Gastroesophageal sphincter (tissue), 4 donors: Measurements from ENCODE around the gene EXOC4. TPM values are rescaled to one million over a fixed set of nuclear protein-coding genes. Genes with fewer than 3 reads are reported as not detected.

Source experiments
- ATAC-seq: fragments of 150-250 bp; one replicate; pipeline ENCODE4 v1.9.1; 2016; ENCODE audit warnings: mild to moderate bottlenecking, moderate library complexity
- H3K27ac ChIP-seq, 4 donors: fragments of 200-600 bp; sonication (generic) in 3 of 4; 1 replicate in 3 of 4; 2 replicates in 1 of 4; pipeline ENCODE4 v1.5.1; 2016 to 2019
- H3K27me3 ChIP-seq: fragments of 200-600 bp; sonication (generic); one replicate; pipeline ENCODE4 v1.5.1; 2019
- H3K36me3 ChIP-seq, 2 donors: fragments of 200-600 bp; sonication (generic); one replicate each; pipeline ENCODE4 v1.5.1; 2019; ENCODE audit warnings: control low read depth in 1 of 2
- H3K4me1 ChIP-seq, 3 donors: fragments of 200-600 bp; sonication (generic); 1 replicate in 2 of 3; 2 replicates in 1 of 3; pipeline ENCODE4 v1.5.1; 2016 to 2019; ENCODE audit warnings: control low read depth in 2 of 3
- H3K4me3 ChIP-seq, 2 donors: fragments of 200-600 bp; sonication (generic); one replicate each; pipeline ENCODE4 v1.5.1; 2019; ENCODE audit warnings: mild to moderate bottlenecking in 1 of 2, moderate library complexity in 1 of 2
- H3K9me3 ChIP-seq, 3 donors: fragments of 200-600 bp; sonication (generic); one replicate each; pipeline ENCODE4 v1.5.1; 2017 to 2019; ENCODE audit warnings: control low read depth in 2 of 3
- EP300 ChIP-seq: sonication (generic); formaldehyde crosslinking; IDR thresholded peaks from one replicate; pipeline ENCODE4 v1.6.1; 2017; ENCODE audit warnings: antibody characterized with exemption, mild to moderate bottlenecking
- POLR2A ChIP-seq, 2 donors: fragments of 450-650 bp; IDR thresholded peaks; one replicate each; pipeline ENCODE4 v1.6.1; 2017; ENCODE audit warnings: antibody characterized with exemption in 2 of 2, mild to moderate bottlenecking in 2 of 2, moderate library complexity in 1 of 2
- POLR2AphosphoS5 ChIP-seq: sonication (generic); formaldehyde crosslinking; IDR thresholded peaks from one replicate; pipeline ENCODE4 v1.6.1; 2017; ENCODE audit warnings: antibody characterized with exemption
- WGBS, 2 donors: methylation state at CpG; one replicate each; pipeline ENCODE4 v1.1.5; 2018; ENCODE audit warnings: low coverage in 1 of 2; 5-methylcytosine and 5-hydroxymethylcytosine counted together
- total RNA-seq, 4 donors: library from RNA; depleted of rRNA; stranded (reverse); fragments of >200 nt; gene quantifications; one replicate each; pipeline ENCODE4 v1.1.0, GENCODE V29; 2016
- TF ChIP-seq, protein P1 (sequence below), 4 experiments: fragments of 200-600 bp in 2 of 4; fragments of 450-650 bp in 2 of 4; sonication (generic) in 1 of 4; IDR thresholded peaks; one replicate each; pipeline ENCODE4 v1.5.1; 2017 to 2019; ENCODE audit warnings: antibody characterized with exemption in 4 of 4, mild to moderate bottlenecking in 2 of 4, moderate library complexity in 2 of 4

EXOC4 gene
- total RNA-seq, 4 donors from 2014 or later = 46.3 to 85.8 (median 51.9) TPM

DNA sequence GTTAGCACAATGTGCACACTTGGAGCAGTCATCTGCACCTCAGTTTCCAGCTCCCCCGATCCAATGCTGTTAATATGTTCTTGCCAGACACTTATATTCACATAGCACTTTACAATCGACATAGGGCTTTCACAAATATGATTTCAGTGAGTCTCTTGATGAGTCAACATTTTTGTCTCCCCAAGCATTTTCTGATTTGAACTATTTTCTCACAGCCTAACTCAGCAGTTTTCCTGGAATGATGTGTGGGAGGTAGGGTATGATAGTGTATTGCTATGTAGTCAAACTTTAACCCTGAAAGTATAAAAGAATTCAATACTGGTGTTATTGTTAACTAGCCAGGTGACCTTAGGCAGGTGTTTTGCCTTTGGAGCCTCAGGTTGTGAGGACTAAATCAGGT, 791.8 kb downstream of the EXOC4 start:
- WGBS, 2 donors = 71 to 100% methylated on average over 1 to 2 of the region's 2 CpGs
- Histone ChIP-seq H3K27ac (no peak overlapping the region), H3K9me3 (no peaks in the 10 kb centered on the region), H3K4me3 (no peak overlapping the region), H3K4me1 (no peaks in the 10 kb centered on the region), H3K36me3 (peaks cover 0 to 7% of the 10 kb centered on the region in 2 donors), H3K27me3 (no peaks in the 10 kb centered on the region)
- ATAC-seq = no peak
- TF ChIP-seq POLR2AphosphoS5 (no peak), EP300 (no peak), POLR2A (IDR thresholded peaks at IDR 0.05) (no peak)
- TF ChIP-seq, protein P1, sequence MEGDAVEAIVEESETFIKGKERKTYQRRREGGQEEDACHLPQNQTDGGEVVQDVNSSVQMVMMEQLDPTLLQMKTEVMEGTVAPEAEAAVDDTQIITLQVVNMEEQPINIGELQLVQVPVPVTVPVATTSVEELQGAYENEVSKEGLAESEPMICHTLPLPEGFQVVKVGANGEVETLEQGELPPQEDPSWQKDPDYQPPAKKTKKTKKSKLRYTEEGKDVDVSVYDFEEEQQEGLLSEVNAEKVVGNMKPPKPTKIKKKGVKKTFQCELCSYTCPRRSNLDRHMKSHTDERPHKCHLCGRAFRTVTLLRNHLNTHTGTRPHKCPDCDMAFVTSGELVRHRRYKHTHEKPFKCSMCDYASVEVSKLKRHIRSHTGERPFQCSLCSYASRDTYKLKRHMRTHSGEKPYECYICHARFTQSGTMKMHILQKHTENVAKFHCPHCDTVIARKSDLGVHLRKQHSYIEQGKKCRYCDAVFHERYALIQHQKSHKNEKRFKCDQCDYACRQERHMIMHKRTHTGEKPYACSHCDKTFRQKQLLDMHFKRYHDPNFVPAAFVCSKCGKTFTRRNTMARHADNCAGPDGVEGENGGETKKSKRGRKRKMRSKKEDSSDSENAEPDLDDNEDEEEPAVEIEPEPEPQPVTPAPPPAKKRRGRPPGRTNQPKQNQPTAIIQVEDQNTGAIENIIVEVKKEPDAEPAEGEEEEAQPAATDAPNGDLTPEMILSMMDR (IDR thresholded peaks at IDR 0.05) = no peak

DNA sequence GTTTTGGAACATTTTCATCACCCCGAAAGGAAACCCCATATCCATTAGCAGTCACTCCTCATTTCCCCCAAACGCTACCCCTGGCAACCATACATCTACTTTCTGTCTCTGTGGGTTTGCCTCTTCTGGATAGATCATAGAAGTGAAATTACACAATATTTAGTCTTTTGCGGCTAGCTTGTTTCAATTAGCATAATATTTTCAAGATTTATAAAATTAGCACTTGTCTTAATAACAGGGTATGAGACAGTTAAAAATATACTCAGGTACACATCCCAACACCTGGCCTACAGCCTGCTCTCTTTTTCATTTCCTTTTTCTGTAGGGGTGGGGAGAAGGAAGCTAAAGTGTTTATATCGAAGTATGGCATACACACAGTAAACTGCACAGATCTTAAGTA, 792.8 kb downstream of the EXOC4 start:
- Histone ChIP-seq H3K4me1 (no peaks in the 10 kb centered on the region), H3K9me3 (no peaks in the 10 kb centered on the region), H3K27me3 (no peaks in the 10 kb centered on the region), H3K4me3 (no peak overlapping the region), H3K27ac (no peak overlapping the region), H3K36me3 (peaks cover 0 to 7% of the 10 kb centered on the region in 2 donors)
- TF ChIP-seq EP300 = no peak
- TF ChIP-seq POLR2AphosphoS5 = no peak
- TF ChIP-seq POLR2A (IDR thresholded peaks at IDR 0.05) = no peak
- TF ChIP-seq, protein P1 (IDR thresholded peaks at IDR 0.05) = no peak
- WGBS, 2 donors = 94 to 95% methylated on average over 4 of the region's 4 CpGs
- no peak for ATAC-seq

DNA sequence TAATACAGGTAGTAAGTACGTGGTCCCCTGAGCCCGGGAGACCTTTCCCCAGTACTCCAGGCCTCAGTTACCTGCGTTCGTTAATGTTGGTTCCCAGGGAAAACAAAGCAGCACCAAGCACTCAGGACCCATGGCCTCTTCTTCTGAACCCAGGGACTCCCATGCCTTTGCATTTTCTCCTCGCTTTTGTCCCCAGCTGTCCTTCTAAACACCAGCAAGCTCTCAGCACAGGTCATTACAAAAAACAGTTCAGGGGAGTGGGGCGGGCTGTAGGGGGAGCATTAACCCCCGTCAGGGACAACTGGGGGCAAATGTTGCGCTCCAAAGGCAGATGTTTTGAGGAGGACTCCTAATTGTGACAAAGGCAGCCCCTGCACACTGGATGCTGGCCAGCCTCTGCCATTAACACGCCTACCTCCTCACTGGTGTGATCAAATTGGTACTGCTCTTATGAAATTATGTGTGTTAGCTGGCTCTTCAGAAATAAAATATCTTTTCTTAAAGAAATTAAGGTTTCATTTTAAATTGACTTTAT, 793.8 kb downstream of the EXOC4 start:
- ATAC-seq = no peak
- peaks cover 0 to 7% of the 10 kb centered on the region in 2 donors for H3K36me3 ChIP-seq
- no peaks in the 10 kb centered on the region for H3K27me3 ChIP-seq
- H3K27ac ChIP-seq = no peak overlapping the region
- no peak for TF ChIP-seq EP300
- TF ChIP-seq, protein P1 (IDR thresholded peaks at IDR 0.05) = no peak
- no peak for TF ChIP-seq POLR2AphosphoS5
- no peak for TF ChIP-seq POLR2A (IDR thresholded peaks at IDR 0.05)
- H3K4me3 ChIP-seq = no peak overlapping the region
- H3K4me1 ChIP-seq = no peaks in the 10 kb centered on the region
- WGBS, 2 donors = 90 to 97% methylated on average over 4 to 5 of the region's 9 CpGs
- H3K9me3 ChIP-seq = no peaks in the 10 kb centered on the region

DNA sequence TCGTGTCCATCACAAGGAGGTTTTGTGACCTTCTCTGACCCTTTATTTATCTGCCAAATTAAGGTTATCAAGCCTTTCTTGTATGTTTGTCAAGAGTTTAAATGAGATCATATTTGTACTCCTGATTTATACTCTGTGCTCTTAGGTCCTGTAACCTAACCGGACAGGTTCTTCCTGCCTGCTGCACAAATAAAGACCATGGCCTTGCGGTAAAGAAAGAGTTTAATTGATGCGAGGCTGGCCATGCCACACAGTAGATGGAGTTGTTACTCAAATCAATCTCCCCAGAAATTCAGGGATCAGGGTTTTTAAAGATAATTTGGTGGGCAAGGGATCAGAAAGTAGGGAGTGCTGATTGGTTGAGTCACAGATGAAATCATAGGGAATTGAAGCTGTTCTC, 794.8 kb downstream of the EXOC4 start:
- no peaks in the 10 kb centered on the region for H3K27me3 ChIP-seq
- 80 to 88% methylated on average over 1 to 2 of the region's 4 CpGs for WGBS, 2 donors
- no peak for ATAC-seq
- no peak overlapping the region for H3K4me3 ChIP-seq
- no peak for TF ChIP-seq POLR2AphosphoS5
- no peak for TF ChIP-seq EP300
- TF ChIP-seq, protein P1 (IDR thresholded peaks at IDR 0.05) = no peak
- no peak for TF ChIP-seq POLR2A (IDR thresholded peaks at IDR 0.05)
- H3K27ac ChIP-seq = no peak overlapping the region
- H3K4me1 ChIP-seq = no peaks in the 10 kb centered on the region
- no peaks in the 10 kb centered on the region for H3K9me3 ChIP-seq
- H3K36me3 ChIP-seq = peaks cover 0 to 7% of the 10 kb centered on the region in 2 donors

DNA sequence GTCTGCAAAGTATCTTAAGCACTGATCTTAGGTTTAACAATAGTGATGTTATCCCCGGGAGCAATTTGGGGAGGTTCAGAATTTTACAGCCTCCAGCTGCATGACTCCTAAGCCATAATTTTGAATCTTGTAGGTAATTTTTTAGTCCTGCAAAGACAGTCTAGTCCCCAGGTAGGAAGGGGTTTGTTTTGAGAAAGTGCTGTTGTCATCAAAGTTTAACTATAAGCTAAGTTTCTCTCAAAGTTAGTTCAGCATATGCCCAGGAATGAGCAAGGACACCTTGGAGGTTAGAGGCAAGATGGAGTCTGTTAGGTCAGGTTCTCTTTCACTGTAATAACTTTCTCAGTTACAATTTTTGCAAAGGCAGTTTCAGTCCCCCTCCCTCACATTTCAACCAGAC, 795.3 kb downstream of the EXOC4 start:
- TF ChIP-seq POLR2A (IDR thresholded peaks at IDR 0.05) (no peak), POLR2AphosphoS5 (no peak), EP300 (no peak)
- TF ChIP-seq, protein P1 (IDR thresholded peaks at IDR 0.05) = no peak
- no peaks in the 10 kb centered on the region for H3K9me3 ChIP-seq
- 100% methylated on average over 1 of the region's 1 CpG for WGBS, 2 donors
- peaks cover 0 to 7% of the 10 kb centered on the region in 2 donors for H3K36me3 ChIP-seq
- no peak overlapping the region for H3K27ac ChIP-seq
- no peaks in the 10 kb centered on the region for H3K4me1 ChIP-seq
- no peak for ATAC-seq
- H3K4me3 ChIP-seq = no peak overlapping the region
- no peaks in the 10 kb centered on the region for H3K27me3 ChIP-seq
